GM12874 (cell line): ENCODE measurements around the gene NHSL1.

Experiments
- CTCF ChIP-seq: IDR thresholded peaks from 2 replicates; pipeline ENCODE4 v1.5.1; 2011; ENCODE audit warnings: low read depth, mild to moderate bottlenecking, control low read depth, low read length, moderate library complexity; ENCODE audit not compliant: insufficient read depth

Gene NHSL1

GRCh38 chr6:138441965-138442364 lies 57.3 kb downstream of the NHSL1 start:
- no peak for TF ChIP-seq CTCF

- no peak for TF ChIP-seq CTCF
Observed at GRCh38 chr6:138440758-138441357, 58.4 kb downstream of the NHSL1 start.

GRCh38 chr6:138440296-138440695 lies 59.0 kb downstream of the NHSL1 start:
- no peak for TF ChIP-seq CTCF

GRCh38 chr6:138439546-138439945 lies 59.7 kb downstream of the NHSL1 start:
- TF ChIP-seq CTCF = no peak

GRCh38 chr6:138434925-138435324 lies 64.4 kb downstream of the NHSL1 start:
- no peak for TF ChIP-seq CTCF

- no peak for TF ChIP-seq CTCF
Observed at GRCh38 chr6:138434096-138434495, 65.2 kb downstream of the NHSL1 start.

GRCh38 chr6:138432063-138432356 lies 67.3 kb downstream of the NHSL1 start:
- TF ChIP-seq CTCF = no peak
